ENCODE data around the gene UGT2B17. TPM values are rescaled to one million over a fixed set of nuclear protein-coding genes. Genes with fewer than 3 reads are reported as not detected.
"Not testable (repeated sequence)": the region's sequence is repeated elsewhere in the genome, so short reads cannot be mapped to it uniquely, and the experiment has no call there.

UGT2B17 gene
- total and polyA plus RNA-seq, 2 of the 13 experiments (the other 11 are each of a cell fraction or from before 2014, with no cell fraction given), result not detected

DNA sequence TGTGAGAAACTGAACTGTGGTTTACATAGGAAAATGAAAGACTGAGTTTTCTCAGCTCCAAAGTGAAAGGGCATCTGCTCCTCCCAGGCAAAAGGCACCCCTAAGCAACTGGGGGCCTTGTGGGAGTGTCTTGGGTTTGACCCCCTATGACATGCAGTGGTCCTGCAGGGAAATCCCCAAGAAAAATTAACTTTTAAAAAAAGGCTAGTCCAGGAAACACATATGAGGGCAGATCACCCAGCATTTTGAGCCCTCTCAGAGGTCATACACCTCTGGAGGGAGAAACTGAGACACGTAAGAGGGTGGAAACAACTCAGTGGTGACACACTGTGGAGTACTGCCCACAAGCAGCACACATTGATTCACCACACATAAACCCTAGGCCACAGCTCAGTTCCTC lies 22.3 kb downstream of the UGT2B17 start:
- Histone ChIP-seq H3K4me2 (ENCODE audit: low read depth, low read length) (peak overlapping the region; percentile 27; the same call in 1 of the 2 replicates), H3K27ac (ENCODE audit: extremely low read length, insufficient read depth, low read length) (peak overlapping the region; percentile 77), H3K4me1 (ENCODE audit: insufficient read depth, low read length) (peaks cover 14% of the 10 kb centered on the region)
- H3K79me2 ChIP-seq (ENCODE audit: insufficient read depth, low read length); H2AFZ ChIP-seq (ENCODE audit: low read length); CTCF ChIA-PET (ENCODE audit: low intra/inter-chr PET ratio, low total read pairs); H3K4me3 ChIP-seq (replicated peaks in 1 of 3; ENCODE audit: insufficient read depth in 1 of 3, low read depth in 2 of 3, low read length in 3 of 3); intact Hi-C loops (cut with micrococcal nuclease; ENCODE audit: unreplicated experiment); FAIRE-seq; H3K36me3 ChIP-seq (replicated peaks in 1 of 2; ENCODE audit: control insufficient read depth in 1 of 2, insufficient read depth in 2 of 2, low read length in 2 of 2); H3K9ac ChIP-seq (ENCODE audit: insufficient read depth, low read depth, low read length); DNase-seq (ENCODE audit: low spot score); H3K27me3 ChIP-seq (ENCODE audit: control insufficient read depth in 1 of 2, insufficient read depth in 2 of 2, low read length in 2 of 2); H3K9me3 ChIP-seq (ENCODE audit: low read length); in situ Hi-C loops (cut with HindIII; ENCODE audit: extremely low pct_ligation_motif_present, low pct_unique_long_range_greater_than_20kb); H4K20me1 ChIP-seq (ENCODE audit: insufficient read depth, low read length): not testable (repeated sequence)
- peak; percentile 74 for ATAC-seq
- WGBS (ENCODE audit: low lambda C conversion rate), result 40% methylated on average over 1 of the region's 1 CpG
- TF ChIP-seq, protein P1, sequence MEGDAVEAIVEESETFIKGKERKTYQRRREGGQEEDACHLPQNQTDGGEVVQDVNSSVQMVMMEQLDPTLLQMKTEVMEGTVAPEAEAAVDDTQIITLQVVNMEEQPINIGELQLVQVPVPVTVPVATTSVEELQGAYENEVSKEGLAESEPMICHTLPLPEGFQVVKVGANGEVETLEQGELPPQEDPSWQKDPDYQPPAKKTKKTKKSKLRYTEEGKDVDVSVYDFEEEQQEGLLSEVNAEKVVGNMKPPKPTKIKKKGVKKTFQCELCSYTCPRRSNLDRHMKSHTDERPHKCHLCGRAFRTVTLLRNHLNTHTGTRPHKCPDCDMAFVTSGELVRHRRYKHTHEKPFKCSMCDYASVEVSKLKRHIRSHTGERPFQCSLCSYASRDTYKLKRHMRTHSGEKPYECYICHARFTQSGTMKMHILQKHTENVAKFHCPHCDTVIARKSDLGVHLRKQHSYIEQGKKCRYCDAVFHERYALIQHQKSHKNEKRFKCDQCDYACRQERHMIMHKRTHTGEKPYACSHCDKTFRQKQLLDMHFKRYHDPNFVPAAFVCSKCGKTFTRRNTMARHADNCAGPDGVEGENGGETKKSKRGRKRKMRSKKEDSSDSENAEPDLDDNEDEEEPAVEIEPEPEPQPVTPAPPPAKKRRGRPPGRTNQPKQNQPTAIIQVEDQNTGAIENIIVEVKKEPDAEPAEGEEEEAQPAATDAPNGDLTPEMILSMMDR (CRISPR knock-in tag; IDR thresholded peaks at IDR 0.05), result peak; percentile 20; the same call in 1 of the 2 replicates
- TF ChIP-seq STAG1 (CRISPR knock-in tag; IDR thresholded peaks at IDR 0.05), result 0 out of 2 replicates have a peak, but pooled peaks have one; percentile 3
- POLR2A ChIA-PET, result interaction anchor here (1.6 kb wide), 1 partner anchor 179 kb away, joined by 6 read pairs; no protein-coding TSS in a partner anchor
- BruUV-seq (replicated peaks), result TSS peak; percentile 83

DNA sequence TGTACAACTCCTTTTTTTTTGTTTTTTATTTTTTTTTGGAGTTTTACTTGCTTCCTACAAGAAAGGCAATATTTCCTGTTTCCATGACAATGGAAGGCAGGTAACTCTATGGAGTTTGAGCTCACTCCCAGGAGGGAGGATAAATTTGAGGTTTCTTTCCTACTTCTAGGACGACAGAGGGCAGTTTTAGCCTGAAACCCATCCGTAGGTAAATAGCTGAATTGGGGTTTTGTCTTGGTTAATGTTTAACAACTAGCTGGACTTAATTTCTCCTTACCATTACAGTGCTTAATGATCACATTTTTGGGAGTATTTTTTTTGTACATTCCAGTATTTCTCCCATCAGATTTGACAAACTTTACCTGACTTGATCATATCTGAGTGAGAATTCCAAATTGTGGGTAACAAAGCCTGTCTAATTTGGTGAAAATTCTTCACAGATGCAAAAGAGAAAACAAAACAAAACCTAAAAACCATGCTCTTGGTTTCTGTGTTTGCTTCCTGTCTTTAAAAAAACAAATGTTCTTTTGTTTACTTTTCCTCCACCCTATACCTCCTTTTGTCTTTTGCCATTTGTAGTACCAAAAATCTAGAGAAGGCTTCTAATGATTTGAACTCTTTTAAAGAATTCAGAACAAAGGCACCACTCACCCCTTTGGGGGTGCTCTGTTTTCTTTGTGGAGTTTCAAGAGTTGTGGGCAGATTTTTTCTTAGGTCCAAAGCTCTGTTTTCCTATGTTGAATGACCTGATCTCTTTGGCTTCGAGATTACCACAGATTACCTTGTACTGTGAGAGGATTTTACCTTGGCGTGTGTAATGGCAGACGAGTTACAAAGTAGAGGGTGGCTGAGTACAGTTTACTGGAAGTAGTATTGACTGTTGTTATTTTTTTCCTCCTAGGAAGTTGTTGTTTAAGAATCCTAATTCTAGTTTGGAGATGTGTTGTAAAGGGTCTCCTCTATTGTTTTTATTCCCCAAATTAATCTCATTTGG lies 23.0 kb downstream of the UGT2B17 start:
- Histone ChIP-seq H3K9ac (ENCODE audit: insufficient read depth, low read depth, low read length) (peak overlapping the region; percentile 29), H3K27ac (ENCODE audit: extremely low read length, insufficient read depth, low read length) (peak overlapping the region; percentile 77), H3K4me1 (ENCODE audit: insufficient read depth, low read length) (peaks cover 14% of the 10 kb centered on the region), H3K4me3 (replicated peaks in 1 of 3; ENCODE audit: insufficient read depth in 1 of 3, low read depth in 2 of 3, low read length in 3 of 3) (peak overlapping the region in 1 of 3 experiments; percentile 4; a peak in 2 of 6 replicates), H3K4me2 (ENCODE audit: low read depth, low read length) (peak overlapping the region; percentile 45)
- CTCF ChIA-PET (ENCODE audit: low intra/inter-chr PET ratio, low total read pairs); H3K79me2 ChIP-seq (ENCODE audit: insufficient read depth, low read length); in situ Hi-C loops (cut with HindIII; ENCODE audit: extremely low pct_ligation_motif_present, low pct_unique_long_range_greater_than_20kb); FAIRE-seq; intact Hi-C loops (cut with micrococcal nuclease; ENCODE audit: unreplicated experiment); H3K27me3 ChIP-seq (ENCODE audit: control insufficient read depth in 1 of 2, insufficient read depth in 2 of 2, low read length in 2 of 2); H2AFZ ChIP-seq (ENCODE audit: low read length); BruUV-seq (replicated peaks); H4K20me1 ChIP-seq (ENCODE audit: insufficient read depth, low read length); H3K36me3 ChIP-seq (replicated peaks in 1 of 2; ENCODE audit: control insufficient read depth in 1 of 2, insufficient read depth in 2 of 2, low read length in 2 of 2); H3K9me3 ChIP-seq (ENCODE audit: low read length); TF ChIP-seq SOX6 (IDR thresholded peaks at IDR 0.05): not testable (repeated sequence)
- 0% methylated on average over 5 of the region's 5 CpGs for WGBS (ENCODE audit: low lambda C conversion rate)
- POLR2A ChIA-PET, result interaction anchor here (1.1 to 1.6 kb wide), 2 partner anchors 10 to 180 kb away, joined by 3 to 6 read pairs; no protein-coding TSS in a partner anchor
- DNase-seq (ENCODE audit: low spot score), result peak; percentile 81
- peak; percentile 87 for ATAC-seq
- TF ChIP-seq, protein P1 (CRISPR knock-in tag; IDR thresholded peaks at IDR 0.05), result peak; percentile 51
- peak; percentile 82 for TF ChIP-seq SOX6 (CRISPR knock-in tag; IDR thresholded peaks at IDR 0.05)
- TF ChIP-seq BCL6 (CRISPR knock-in tag; IDR thresholded peaks at IDR 0.05), result peak; percentile 53; the same call in 1 of the 2 replicates
- TF ChIP-seq NCOA2 (CRISPR knock-in tag; IDR thresholded peaks at IDR 0.05), result peak; percentile 39; the same call in 1 of the 2 replicates
- TF ChIP-seq FOXA3 (CRISPR knock-in tag; IDR thresholded peaks at IDR 0.05), result peak; percentile 36
- TF ChIP-seq STAG1 (CRISPR knock-in tag; IDR thresholded peaks at IDR 0.05), result peak; percentile 48
- TF ChIP-seq NFIC (IDR thresholded peaks at IDR 0.05; ENCODE audit: low read length), result peak; percentile 47; the same call in 1 of the 2 replicates
- 0 out of 2 replicates have a peak, but pooled peaks have one; percentile 5 for TF ChIP-seq MED1 (CRISPR knock-in tag; IDR thresholded peaks at IDR 0.05)
- TF ChIP-seq, protein P2, sequence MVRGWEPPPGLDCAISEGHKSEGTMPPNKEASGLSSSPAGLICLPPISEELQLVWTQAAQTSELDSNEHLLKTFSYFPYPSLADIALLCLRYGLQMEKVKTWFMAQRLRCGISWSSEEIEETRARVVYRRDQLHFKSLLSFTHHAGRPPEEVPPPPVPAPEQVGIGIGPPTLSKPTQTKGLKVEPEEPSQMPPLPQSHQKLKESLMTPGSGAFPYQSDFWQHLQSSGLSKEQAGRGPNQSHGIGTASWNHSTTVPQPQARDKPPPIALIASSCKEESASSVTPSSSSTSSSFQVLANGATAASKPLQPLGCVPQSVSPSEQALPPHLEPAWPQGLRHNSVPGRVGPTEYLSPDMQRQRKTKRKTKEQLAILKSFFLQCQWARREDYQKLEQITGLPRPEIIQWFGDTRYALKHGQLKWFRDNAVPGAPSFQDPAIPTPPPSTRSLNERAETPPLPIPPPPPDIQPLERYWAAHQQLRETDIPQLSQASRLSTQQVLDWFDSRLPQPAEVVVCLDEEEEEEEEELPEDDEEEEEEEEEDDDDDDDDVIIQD (CRISPR knock-in tag; IDR thresholded peaks at IDR 0.05; ENCODE audit: low read depth), result peak; percentile 27; the same call in 1 of the 2 replicates

Measured in HepG2 (cell line).